Measurements from ENCODE around the gene OR8D2. TPM values are rescaled to one million over a fixed set of nuclear protein-coding genes. Genes with fewer than 3 reads are reported as not detected.

OR8D2 gene
- total RNA-seq: not detected

DNA sequence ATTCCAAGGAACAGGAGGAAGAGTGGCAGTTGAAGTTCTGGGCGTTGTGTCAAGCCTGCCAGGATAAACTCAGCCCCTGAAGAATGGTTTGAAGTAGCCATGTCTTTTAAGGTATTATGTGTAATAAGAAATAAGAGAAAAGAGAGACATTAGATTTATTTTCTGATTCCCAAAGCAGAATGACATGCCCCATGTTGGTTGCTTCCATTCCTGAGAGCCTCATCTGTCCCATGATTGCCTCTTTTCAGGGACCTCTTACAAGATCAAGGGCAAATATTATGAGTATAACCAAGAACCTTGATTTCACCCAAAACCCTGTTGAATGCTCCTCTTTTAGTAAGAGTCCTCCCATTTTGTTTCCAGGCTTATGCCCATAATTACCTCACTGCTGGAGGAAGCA is at the start of gene OR8D2:
OR8D2 (minus strand) TSS at position 101 of the 400 bp plus-strand sequence; CDS start at position 101, 0 bp downstream.
- DNase-seq (ENCODE audit: low spot score in 2 of 2) (no peak), FAIRE-seq (no peak)

GRCh38 chr11:124359566-124359965 is 39.6 kb upstream of the OR8D2 start:
- FAIRE-seq: no peak
- DNase-seq (ENCODE audit: low spot score in 2 of 2): no peak

- FAIRE-seq (no peak), DNase-seq (ENCODE audit: low spot score in 2 of 2) (no peak)
Measured at GRCh38 chr11:124346311-124346955, 26.4 kb upstream of the OR8D2 start.

DNA sequence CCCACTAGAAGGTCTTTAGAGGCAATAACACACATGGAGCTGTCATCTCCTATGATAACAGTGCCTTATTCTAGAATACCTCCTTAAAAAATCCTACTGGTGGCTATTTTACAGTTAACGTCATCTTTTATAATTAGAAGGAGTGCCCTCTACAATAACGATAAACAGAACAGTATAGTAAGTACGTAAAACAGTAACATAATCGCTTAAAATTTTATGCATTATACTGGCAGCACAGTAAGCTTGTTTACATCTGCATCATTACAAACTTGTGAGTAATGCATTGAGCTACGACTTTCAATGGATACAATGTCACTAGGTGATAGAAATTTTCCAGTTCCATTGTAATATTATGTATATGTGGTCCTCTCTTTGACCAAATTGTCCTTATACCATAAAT is 24.3 kb upstream of the OR8D2 start:
- DNase-seq (ENCODE audit: low spot score in 2 of 2) (no peak), FAIRE-seq (no peak)

DNA sequence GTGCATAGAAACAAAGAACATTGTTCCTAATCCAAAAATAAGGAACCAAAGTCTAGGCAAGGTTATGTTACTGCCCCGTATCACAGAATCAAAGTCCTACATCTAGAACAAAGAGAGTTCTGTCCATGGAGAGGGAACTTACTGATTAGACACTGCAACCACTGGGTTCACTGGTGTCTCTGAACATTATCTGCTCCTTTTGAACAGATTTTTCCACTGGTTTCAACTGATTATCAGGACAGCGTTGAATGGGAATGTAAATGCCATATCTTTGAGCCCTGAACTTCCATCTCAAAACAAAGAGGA is 20.1 kb upstream of the OR8D2 start:
- no peak for DNase-seq (ENCODE audit: low spot score in 2 of 2)
- no peak for FAIRE-seq

DNA sequence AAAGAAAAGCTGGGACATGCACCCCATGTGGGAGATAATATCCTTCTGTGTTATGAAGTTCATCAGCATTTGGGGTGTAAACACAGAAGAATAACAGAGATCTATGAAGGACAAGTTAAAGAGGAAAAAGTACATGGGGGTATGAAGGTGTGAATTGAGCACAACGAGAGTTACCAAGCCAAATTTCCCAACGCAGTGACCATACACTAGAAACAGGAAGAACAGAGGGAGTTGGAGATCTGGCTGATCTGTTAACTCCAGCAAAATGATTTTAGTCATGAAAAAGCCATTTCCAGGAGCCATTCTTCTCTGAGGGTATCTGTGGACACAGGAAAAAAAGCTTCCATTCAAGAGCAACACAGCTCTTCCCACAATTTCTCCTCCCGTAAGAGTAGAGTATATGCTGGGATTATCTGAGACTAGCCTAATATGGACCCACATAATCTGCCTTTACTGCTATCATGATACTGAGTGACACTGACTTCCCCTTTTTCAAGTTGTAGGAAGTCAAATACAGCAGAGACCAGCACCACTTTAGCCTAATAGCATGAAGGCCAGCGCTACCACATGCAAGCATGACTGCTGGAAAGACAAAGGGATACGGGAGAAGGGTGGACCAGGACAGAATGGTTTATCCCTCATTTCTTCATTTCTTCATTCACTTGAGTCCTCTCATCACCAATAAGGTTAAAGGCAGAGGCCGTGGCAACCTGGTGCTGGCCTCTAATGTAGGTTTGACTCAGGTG is 19.6 kb upstream of the OR8D2 start:
- FAIRE-seq (no peak), DNase-seq (ENCODE audit: low spot score in 2 of 2) (no peak)

DNA sequence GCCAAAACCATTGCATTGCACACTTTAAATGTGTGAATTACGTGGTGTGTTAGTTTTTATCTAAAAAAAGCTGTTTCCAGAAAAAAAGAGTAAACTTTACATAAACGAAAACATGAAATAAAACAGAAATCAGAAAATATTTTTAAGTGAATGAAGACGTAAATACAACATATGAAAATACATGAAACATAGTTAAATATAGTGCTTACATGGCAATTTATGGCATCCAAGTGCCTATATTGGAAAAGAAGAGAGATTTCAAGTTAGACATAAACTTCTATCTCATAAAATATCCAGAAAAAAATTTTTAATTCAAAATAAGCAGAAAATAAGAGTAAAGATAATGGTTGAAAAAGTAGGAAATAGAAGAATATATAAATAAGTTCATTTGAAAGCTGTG is 11.9 kb upstream of the OR8D2 start:
- no peak for FAIRE-seq
- DNase-seq (ENCODE audit: low spot score in 2 of 2): no peak

DNA sequence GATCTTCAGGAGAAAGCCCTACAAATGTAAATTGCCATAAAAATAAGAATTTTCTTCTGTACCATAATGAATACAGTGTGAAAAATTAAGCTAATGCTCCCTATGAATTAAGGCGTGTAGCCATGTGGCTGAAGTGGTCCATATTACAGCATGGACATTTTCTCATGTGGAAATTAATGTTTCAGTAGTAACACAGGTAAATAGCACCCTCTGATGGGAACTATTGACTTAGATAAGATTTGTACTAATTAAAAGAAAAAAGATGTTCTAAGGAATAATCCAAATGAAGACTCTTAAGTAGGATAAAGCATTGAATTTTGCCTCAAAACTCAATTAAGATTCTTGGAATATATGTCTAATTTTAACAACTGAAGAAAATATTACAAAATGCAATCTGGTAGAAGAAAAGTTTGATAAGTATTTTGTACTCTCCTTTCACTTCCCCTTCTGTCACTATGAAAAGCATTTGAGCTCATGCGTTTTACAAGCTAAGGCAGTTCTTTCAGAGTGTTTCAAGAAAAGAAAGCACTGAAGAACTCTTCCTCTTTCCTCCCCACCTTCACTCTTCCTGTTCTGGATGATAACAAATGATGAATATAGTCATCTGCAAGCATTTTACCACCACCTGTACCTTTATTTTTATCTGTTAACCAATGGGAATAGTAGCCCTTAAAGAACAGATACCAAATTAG is 9.9 kb upstream of the OR8D2 start:
- no peak for DNase-seq (ENCODE audit: low spot score in 2 of 2)
- no peak for FAIRE-seq

DNA sequence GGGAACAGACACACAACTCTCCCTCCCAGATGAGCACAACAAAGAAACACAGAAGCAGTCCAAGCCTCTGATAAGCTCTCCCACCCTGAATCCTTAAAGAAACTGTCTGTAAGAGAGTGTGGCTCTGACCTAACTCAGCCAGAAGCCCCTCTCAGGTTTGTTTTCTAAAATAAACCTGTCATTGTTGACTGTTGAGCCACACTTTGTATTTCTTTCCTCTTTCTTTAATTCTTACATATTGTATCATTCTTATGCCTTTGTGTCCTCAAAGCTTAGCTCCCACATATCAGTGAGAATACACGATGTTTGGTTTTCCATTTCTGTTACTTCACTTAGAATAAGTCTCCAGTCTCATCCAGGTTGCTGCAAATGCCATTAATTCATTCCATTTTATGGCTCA is 7.8 kb upstream of the OR8D2 start:
- FAIRE-seq: no peak

GRCh38 chr11:124322356-124322755 is 2.4 kb upstream of the OR8D2 start:
- DNase-seq (ENCODE audit: low spot score in 2 of 2): no peak
- FAIRE-seq: no peak

More for the DNA sequence above, 7.8 kb upstream of the OR8D2 start:
- DNase-seq (ENCODE audit: low spot score in 2 of 2): no peak

GRCh38 chr11:124315052-124315451 is 4.9 kb downstream of the OR8D2 start:
- no peak for FAIRE-seq
- no peak for DNase-seq (ENCODE audit: low spot score in 2 of 2)

DNA sequence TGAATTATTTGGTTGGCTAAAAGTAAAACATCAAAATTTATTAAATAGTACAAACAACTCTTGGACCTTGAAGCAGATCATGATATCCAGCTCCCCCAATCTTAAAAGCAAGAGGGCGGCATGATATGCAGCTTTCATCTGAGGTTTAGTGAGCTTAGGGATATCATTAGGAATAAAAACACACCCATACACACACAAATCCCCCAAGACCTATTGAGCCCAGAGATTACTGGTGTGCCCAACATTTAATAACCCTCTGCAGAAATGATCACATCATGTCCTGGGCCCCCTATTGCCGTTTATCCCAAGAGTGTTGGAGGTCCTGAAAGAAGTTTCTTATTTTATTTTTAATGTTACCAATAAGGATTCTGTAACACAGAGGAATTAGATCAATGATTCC is 6.1 kb downstream of the OR8D2 start, which contains the start of gene OR8D1:
OR8D1 (minus strand) TSS at position 101 of the 400 bp plus-strand sequence. CDS start 3,183 bp downstream, outside the sequence.
- DNase-seq (ENCODE audit: low spot score in 2 of 2) (no peak), FAIRE-seq (no peak)

DNA sequence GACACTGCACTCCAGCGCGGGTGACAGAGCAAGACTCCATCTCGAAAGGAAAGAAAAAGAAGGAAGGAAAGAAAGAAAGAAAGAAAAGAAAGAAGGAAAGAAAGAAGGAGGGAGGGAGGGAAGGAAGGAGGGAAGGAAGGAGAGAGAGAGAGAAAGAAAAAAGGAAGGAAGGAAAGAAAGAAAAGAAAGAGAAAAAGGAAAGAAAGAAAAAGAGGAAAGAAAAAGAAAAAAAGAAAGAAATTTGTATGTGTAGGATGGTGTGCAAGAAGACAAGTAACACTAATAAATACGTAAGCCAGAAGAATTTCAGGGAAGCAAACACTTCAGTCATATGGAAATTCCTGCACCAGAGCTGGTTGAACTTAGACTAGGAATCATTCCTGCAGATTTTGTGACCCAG is 6.9 kb downstream of the OR8D2 start:
- no peak for DNase-seq (ENCODE audit: low spot score in 2 of 2)
- FAIRE-seq: no peak

DNA sequence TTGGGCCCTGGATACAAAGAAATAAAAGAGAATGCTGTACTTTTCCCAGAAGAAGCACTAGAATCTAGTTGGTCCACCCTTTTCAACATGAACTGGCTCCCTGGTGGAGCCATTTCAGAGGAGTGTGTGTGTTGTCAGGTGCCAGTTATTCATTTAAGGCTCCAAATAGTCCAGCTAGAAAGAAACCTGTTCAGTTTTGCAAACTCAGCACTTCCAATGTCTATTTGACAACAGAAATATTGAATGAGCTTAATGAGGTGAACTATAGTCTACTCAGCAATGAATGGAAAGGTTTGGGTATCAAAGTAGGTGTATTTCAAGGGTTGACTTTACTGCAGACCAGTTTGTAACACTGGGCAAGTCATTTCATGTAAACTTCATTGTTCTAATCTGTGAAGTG is 8.3 kb downstream of the OR8D2 start:
- FAIRE-seq: no peak
- DNase-seq (ENCODE audit: low spot score in 2 of 2): no peak

- FAIRE-seq (no peak), DNase-seq (ENCODE audit: low spot score in 2 of 2) (no peak)
Measured at GRCh38 chr11:124311269-124311668, 8.7 kb downstream of the OR8D2 start.

GRCh38 chr11:124310721-124311120 is 9.3 kb downstream of the OR8D2 start:
- FAIRE-seq: no peak
- DNase-seq (ENCODE audit: low spot score in 2 of 2): no peak

DNA sequence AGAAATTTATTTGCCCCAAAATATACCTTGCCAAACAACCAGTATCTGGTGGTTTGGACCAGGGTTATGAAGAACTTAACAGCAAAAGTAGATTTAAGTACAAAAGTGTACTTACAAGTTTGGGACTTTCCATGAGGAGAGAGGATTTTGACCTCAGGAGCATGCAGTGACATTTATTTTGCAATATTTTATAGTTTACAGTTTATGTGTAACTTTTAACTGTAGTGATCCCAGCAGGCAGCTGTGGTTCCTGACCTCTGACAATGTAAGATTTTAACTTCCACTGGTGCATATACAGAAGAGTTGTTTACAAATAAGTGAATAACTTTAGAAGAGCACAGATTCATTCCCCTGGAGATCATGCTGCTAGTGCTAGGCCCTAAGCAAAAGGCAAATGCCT is 12.9 kb downstream of the OR8D2 start:
- no peak for FAIRE-seq

GRCh38 chr11:124302347-124303125 is 17.5 kb downstream of the OR8D2 start:
- DNase-seq (ENCODE audit: low spot score in 2 of 2): no peak
- no peak for FAIRE-seq

More for the DNA sequence above, 12.9 kb downstream of the OR8D2 start:
- DNase-seq (ENCODE audit: low spot score in 2 of 2): no peak

GRCh38 chr11:124301548-124301947 is 18.4 kb downstream of the OR8D2 start:
- no peak for DNase-seq (ENCODE audit: low spot score in 2 of 2)

GRCh38 chr11:124297921-124298320 is 22.1 kb downstream of the OR8D2 start:
- no peak for DNase-seq (ENCODE audit: low spot score in 2 of 2)
- FAIRE-seq: no peak

More at GRCh38 chr11:124301548-124301947, 18.4 kb downstream of the OR8D2 start:
- no peak for FAIRE-seq

GRCh38 chr11:124296016-124296415 is 24.0 kb downstream of the OR8D2 start:
- DNase-seq (ENCODE audit: low spot score in 2 of 2) (no peak), FAIRE-seq (no peak)
